Erythroblast (primary cell): ENCODE results near the gene C4orf51.

ENCODE experiments used
- GATA1 ChIP-seq: IDR thresholded peaks from 2 replicates; pipeline ENCODE4 v1.6.1; 2011; ENCODE audit warnings: low read depth, mild to moderate bottlenecking, control low read depth, low read length, moderate library complexity
- POLR2A ChIP-seq: IDR thresholded peaks from 2 replicates; pipeline ENCODE4 v1.6.1; 2011; ENCODE audit warnings: mild to moderate bottlenecking, low read length

- TF ChIP-seq POLR2A: no peak
- no peak for TF ChIP-seq GATA1
Measured at GRCh38 chr4:145723336-145723735, 43.4 kb downstream of the C4orf51 start.
